Measurements from ENCODE around the gene PRMT5. TPM values are rescaled to one million over a fixed set of nuclear protein-coding genes. Genes with fewer than 3 reads are reported as not detected.

The PRMT5 gene
- total RNA-seq, 4 donors from 2014 or later: 67.2 to 83.2 (median 78.6) TPM

DNA sequence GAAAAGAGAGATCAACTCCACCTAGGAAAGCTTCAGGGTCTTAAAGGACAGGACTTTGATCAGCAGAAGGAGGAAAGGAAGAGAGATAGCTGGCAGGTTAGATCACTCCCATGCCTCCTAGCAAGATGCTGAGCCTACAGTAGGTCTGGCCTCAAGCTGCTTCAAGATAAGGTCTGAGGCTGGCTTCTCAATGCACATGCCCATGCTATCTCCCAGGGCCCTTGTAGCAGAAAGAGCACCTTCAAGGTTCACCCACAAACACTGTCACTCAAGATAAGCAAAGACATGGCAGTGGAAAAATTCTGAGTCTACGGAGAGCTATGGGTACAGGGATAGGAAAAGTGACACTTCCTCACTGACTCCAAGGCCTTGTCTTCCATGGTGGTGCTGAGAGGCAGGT lies 31.8 kb downstream of the PRMT5 start:
- ATAC-seq: no peak
- in situ Hi-C loops (cut with MboI; ENCODE audit: low sequenced_read_pairs in 4 of 4) (no loop called here), intact Hi-C loops (cut with DNase I; ENCODE audit: low total_unique reads) (no loop called here)
- TF ChIP-seq, protein P1, sequence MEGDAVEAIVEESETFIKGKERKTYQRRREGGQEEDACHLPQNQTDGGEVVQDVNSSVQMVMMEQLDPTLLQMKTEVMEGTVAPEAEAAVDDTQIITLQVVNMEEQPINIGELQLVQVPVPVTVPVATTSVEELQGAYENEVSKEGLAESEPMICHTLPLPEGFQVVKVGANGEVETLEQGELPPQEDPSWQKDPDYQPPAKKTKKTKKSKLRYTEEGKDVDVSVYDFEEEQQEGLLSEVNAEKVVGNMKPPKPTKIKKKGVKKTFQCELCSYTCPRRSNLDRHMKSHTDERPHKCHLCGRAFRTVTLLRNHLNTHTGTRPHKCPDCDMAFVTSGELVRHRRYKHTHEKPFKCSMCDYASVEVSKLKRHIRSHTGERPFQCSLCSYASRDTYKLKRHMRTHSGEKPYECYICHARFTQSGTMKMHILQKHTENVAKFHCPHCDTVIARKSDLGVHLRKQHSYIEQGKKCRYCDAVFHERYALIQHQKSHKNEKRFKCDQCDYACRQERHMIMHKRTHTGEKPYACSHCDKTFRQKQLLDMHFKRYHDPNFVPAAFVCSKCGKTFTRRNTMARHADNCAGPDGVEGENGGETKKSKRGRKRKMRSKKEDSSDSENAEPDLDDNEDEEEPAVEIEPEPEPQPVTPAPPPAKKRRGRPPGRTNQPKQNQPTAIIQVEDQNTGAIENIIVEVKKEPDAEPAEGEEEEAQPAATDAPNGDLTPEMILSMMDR (IDR thresholded peaks at IDR 0.05 in 4 of 5, conservative IDR thresholded peaks at IDR 0.05 in 1 of 5): no peak
- no peak for TF ChIP-seq POLR2A (IDR thresholded peaks at IDR 0.05)
- H3K27ac ChIP-seq: no peak overlapping the region
- DNase-seq: no peak
- peaks cover 0 to 21% of the 10 kb centered on the region in 2 donors for H3K36me3 ChIP-seq
- H3K27me3 ChIP-seq: no peaks in the 10 kb centered on the region
- H3K9me3 ChIP-seq: no peaks in the 10 kb centered on the region
- H3K4me3 ChIP-seq: no peak overlapping the region
- no peaks in the 10 kb centered on the region for H3K4me1 ChIP-seq

DNA sequence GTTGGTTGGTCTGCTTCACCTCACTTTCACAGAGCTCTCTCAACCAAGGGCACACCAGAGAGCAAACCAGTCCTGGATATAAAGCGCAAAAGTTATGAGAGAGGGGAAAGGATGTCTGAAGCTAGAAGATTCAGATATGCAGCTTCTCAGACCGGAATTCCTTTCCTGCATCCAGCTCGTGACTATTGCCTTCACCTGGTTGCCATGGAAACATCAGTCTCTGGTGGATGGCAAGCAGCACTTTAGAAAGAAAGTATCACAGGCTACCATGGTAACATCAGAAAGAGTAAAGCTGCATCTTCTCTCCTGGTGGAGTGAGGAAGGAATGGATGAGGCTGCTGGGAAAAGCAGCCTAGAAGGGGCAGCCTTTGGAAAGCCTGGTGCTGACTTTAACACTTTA lies 32.4 kb downstream of the PRMT5 start:
- Histone ChIP-seq H3K4me3 (no peak overlapping the region), H3K4me1 (no peaks in the 10 kb centered on the region), H3K9me3 (no peaks in the 10 kb centered on the region), H3K36me3 (peaks cover 0 to 15% of the 10 kb centered on the region in 2 donors), H3K27me3 (no peaks in the 10 kb centered on the region), H3K27ac (no peak overlapping the region)
- in situ Hi-C loops (cut with MboI; ENCODE audit: low sequenced_read_pairs in 4 of 4): no loop called here
- intact Hi-C loops (cut with DNase I; ENCODE audit: low total_unique reads): no loop called here
- ATAC-seq (no peak), DNase-seq (no peak)
- TF ChIP-seq, protein P1 (IDR thresholded peaks at IDR 0.05 in 4 of 5, conservative IDR thresholded peaks at IDR 0.05 in 1 of 5): no peak
- TF ChIP-seq POLR2A (IDR thresholded peaks at IDR 0.05): no peak

DNA sequence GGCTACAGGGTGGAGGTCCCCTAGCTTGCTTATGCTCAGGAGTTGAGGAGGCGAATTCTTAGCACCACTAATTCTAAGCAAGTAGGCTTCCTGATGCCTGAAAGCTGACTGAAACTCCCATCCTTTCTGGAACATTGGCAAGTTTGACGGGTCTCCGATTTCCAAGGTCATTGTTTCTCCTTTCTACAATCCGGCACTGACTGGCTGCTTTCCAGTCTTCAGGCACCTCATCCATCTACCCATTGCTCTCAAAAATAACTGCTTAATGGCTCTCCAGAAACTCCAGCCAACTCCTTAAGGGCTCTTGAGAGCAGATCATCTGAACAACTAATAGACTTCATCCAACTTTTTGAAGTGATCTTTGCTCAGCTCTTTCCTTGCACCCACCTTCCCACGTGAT lies 32.8 kb downstream of the PRMT5 start:
- no peak overlapping the region for H3K4me3 ChIP-seq
- ATAC-seq (no peak), DNase-seq (no peak)
- in situ Hi-C loops (cut with MboI; ENCODE audit: low sequenced_read_pairs in 4 of 4): no loop called here
- no peaks in the 10 kb centered on the region for H3K27me3 ChIP-seq
- intact Hi-C loops (cut with DNase I; ENCODE audit: low total_unique reads): no loop called here
- peaks cover 0 to 11% of the 10 kb centered on the region in 2 donors for H3K36me3 ChIP-seq
- H3K4me1 ChIP-seq: no peaks in the 10 kb centered on the region
- no peak overlapping the region for H3K27ac ChIP-seq
- TF ChIP-seq POLR2A (IDR thresholded peaks at IDR 0.05): no peak
- TF ChIP-seq, protein P1 (IDR thresholded peaks at IDR 0.05 in 4 of 5, conservative IDR thresholded peaks at IDR 0.05 in 1 of 5): no peak
- H3K9me3 ChIP-seq: no peaks in the 10 kb centered on the region

DNA sequence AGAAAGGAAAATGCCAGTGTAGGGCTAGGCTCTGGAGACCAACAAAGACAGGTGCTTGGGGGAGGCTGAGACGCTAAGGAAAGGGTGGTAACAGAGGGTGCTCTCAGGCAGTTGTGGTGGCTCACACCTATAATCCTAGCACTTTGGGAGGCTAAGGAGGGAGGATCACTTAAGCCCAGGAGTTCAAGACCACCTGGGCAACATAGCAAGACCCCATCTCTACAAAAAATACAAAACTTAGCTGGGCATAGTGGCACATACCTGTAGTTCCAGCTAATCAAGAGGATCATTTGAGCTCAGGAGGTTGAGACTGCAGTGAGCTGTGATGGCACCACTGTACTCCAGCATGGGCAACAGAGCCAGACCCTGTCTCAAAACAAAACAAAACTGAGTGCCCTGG lies 33.8 kb downstream of the PRMT5 start:
- Histone ChIP-seq H3K4me3 (no peak overlapping the region), H3K36me3 (peaks cover 0 to 2% of the 10 kb centered on the region in 2 donors), H3K9me3 (no peaks in the 10 kb centered on the region), H3K27ac (no peak overlapping the region), H3K4me1 (no peaks in the 10 kb centered on the region), H3K27me3 (no peaks in the 10 kb centered on the region)
- DNase-seq: no peak
- TF ChIP-seq, protein P1 (IDR thresholded peaks at IDR 0.05 in 4 of 5, conservative IDR thresholded peaks at IDR 0.05 in 1 of 5): no peak
- ATAC-seq: no peak
- intact Hi-C loops (cut with DNase I; ENCODE audit: low total_unique reads) (no loop called here), in situ Hi-C loops (cut with MboI; ENCODE audit: low sequenced_read_pairs in 4 of 4) (no loop called here)

DNA sequence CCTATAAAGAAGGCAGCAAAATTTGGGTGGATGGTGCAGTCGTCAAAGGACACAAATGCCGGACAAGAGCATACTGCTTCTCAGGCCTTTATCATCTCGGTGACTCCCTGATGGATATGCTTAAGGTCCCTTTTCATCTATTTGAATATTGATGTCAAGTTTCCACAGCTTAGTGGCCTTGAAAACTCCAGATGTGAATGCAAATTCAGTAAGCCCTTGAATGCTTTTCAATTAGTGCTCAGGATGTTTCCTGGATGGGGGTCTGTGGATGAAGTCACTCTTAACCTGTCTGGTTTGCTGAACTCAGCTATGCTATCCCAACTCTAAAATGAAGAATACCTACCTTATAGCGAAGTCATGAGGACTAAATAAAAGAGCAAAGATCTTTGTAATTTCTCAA lies 35.5 kb downstream of the PRMT5 start:
- Histone ChIP-seq H3K27ac (no peak overlapping the region), H3K36me3 (no peaks in the 10 kb centered on the region), H3K4me3 (no peak overlapping the region), H3K27me3 (no peaks in the 10 kb centered on the region), H3K4me1 (no peaks in the 10 kb centered on the region), H3K9me3 (no peaks in the 10 kb centered on the region)
- intact Hi-C loops (cut with DNase I; ENCODE audit: low total_unique reads): no loop called here
- ATAC-seq (no peak), DNase-seq (no peak)
- in situ Hi-C loops (cut with MboI; ENCODE audit: low sequenced_read_pairs in 4 of 4): no loop called here
- TF ChIP-seq POLR2A (IDR thresholded peaks at IDR 0.05): no peak
- TF ChIP-seq, protein P1 (IDR thresholded peaks at IDR 0.05 in 4 of 5, conservative IDR thresholded peaks at IDR 0.05 in 1 of 5): no peak

Measured in gastrocnemius medialis (tissue), 4 donors.